Stimulated activated CD4-positive, alpha-beta T cell treated with anti-CD3 and anti-CD28 coated beads, TNF-alpha, amount 100 ng/mL, for 24 hours (primary cell): ENCODE data around the gene LIMCH1.
"Not testable (repeated sequence)": the region's sequence is repeated elsewhere in the genome, so short reads cannot be mapped to it uniquely, and the experiment has no call there.

Experiments
- DNase-seq, 3 experiments: peaks; one replicate each; pipeline ENCODE4 v3.0.0-alpha.2; 2020; ENCODE audit warnings: low read depth in 3 of 3

The LIMCH1 gene

GRCh38 chr4:41678086-41678816 is 140.3 kb downstream of the LIMCH1 start:
- DNase-seq = no peak

DNA sequence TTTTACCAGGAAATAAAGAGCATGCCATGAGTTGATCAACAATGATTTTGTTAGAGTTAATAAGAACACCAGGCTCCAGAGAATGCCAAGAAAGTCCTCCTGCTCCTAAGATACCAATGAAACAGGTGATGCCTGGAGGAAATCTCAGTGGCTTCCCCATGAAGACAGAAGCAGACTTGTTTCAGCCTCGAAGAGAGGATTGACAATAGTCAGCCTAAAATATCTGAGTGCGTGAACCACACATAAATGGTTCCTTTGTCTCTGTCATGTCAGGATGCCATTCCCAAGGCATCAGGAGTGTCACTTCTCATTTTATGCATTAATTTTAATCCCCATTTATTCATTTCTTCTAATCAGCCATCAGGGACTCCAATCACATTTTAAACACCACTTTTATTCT is 141.0 kb downstream of the LIMCH1 start:
- no peak for DNase-seq

- DNase-seq = no peak
Measured at GRCh38 chr4:41679991-41680390, 142.0 kb downstream of the LIMCH1 start.

- DNase-seq = no peak
Measured at GRCh38 chr4:41681054-41681453, 143.1 kb downstream of the LIMCH1 start.

- DNase-seq = no peak
Measured at GRCh38 chr4:41683326-41683725, 145.4 kb downstream of the LIMCH1 start.

DNA sequence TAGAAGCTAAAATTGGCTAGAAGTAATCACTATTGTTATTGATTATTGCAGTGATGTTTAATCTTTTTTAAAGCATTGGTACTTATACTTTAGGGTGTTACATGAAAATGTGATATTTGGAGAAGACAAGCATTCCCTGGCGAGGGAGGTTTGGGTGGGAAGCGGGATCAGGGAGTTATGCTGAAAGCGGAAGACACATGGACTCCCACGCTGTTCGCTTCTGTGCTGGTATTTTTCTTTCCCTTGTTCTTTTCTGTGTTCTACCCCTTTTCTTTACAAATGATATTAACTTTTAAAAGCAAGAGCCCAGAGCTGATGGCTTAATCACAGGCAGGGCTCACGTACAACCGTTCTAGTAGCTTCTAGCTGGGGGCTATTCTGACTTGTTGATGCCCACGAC is 148.9 kb downstream of the LIMCH1 start:
- no peak for DNase-seq

DNA sequence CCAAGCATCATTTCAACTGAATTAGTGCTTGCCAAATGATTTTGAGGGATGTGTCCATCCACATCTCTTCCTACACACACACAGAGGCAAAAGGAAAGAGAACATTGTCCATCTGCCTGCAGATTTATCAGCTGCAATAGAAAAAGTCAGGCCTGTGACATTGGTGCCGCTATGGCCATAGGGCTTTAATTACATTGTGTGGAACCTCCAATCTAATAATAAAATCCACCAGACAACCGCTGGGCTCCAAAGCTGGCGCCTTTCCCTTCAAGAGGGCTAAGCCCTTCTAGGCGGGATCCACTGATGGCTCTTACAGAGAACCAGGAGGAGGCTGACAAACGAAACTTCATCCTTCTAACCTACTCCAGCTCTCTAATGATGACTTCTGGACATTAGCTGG is 150.0 kb downstream of the LIMCH1 start:
- no peak for DNase-seq

- peak in 1 of 3 experiments; percentile 34 for DNase-seq
Measured at GRCh38 chr4:41692717-41693345, 154.9 kb downstream of the LIMCH1 start.

DNA sequence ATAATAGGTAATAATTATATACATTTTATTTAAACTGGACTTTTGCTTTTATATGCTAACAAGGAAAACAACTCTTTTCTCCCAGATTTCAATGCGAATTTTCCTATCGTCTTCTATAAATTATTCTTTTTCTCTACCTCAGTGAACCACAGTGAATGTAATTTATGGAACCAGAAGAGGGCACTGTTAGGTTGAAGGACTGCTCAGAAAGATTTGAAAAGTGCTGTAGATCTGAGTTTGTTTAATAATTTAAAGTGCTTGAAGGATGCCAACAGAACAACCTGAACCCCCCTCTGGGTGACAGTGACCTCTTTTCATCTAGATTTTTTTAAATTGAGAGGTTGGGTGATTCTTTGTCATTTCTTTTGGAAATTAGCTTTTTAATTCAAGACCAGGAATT is 155.7 kb downstream of the LIMCH1 start:
- no peak for DNase-seq

GRCh38 chr4:41696131-41696530 is 158.2 kb downstream of the LIMCH1 start:
- DNase-seq = no peak

DNA sequence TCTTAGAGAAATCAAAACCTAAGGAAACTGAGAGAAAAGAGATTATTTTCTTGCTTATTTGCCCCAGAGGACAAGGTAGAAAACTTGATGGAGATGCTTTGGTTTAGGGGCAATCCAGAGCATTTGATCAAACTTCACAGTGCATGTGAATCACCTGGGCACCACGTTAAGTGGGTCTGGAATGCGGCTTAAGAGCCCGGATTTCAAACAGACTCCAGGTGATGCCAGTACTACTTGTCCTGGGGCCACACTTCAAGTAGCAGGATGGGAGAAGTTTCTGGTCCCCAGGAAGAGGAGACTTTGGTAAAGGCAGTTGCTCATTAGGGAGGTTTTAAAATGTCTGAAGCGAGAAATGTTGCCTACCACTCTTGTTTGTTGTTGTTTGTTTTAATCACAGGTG is 158.8 kb downstream of the LIMCH1 start:
- DNase-seq = no peak

DNA sequence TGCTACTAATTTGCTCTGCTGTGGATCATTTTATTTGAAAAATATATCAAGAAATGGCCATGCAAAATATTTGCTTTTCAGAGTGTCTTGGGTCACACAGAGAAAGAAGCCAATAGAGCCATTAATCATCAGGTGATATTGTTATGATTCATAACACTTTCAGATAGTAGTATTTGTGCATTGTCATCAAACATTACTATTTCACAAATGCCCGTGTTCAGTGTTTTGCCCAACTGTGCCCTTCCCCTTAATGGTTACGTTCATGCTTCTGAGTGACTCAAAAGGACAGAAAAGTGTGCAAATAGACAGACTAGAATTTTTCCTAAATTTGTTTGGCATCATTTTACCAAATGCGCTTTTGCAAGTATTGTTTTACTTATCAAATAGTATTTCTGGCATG is 164.0 kb downstream of the LIMCH1 start:
- no peak for DNase-seq

DNA sequence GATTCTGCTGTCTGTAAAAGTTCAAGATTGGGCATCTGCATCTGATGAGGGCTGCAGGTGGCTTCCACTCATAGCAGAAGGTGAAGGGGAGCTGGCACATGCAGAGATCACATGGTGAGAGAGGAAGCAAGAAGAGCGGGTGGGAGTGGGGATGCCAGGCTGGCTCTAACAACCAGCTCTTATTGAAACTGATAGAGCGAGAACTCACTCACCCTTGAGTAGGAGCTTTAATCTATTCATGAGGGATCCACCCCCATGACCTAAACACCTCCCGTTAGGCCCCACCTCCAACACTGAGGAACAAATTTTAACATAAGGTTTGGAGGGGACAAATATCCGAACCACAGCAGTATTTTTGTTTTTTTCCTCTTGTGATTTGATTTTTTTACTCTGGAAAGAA is 164.8 kb downstream of the LIMCH1 start:
- DNase-seq = no peak

DNA sequence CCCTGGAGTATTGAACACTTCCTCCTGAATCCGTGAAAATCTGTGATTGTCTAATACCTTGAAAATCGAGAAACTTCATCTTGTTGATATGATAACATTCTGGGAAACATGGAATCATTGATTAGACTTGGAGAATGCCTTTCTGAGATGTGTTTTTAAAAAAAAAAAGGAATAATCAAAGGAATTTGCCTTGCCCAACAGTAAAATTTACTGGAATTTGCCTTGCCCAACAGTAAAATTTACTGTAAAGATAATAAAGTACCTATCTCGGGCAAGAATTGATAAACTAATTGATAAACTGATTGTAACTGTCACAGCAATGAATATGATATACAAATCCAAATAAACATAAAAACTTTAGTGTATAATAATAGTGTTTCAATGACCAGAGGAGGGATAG is 165.8 kb downstream of the LIMCH1 start:
- DNase-seq = no peak

DNA sequence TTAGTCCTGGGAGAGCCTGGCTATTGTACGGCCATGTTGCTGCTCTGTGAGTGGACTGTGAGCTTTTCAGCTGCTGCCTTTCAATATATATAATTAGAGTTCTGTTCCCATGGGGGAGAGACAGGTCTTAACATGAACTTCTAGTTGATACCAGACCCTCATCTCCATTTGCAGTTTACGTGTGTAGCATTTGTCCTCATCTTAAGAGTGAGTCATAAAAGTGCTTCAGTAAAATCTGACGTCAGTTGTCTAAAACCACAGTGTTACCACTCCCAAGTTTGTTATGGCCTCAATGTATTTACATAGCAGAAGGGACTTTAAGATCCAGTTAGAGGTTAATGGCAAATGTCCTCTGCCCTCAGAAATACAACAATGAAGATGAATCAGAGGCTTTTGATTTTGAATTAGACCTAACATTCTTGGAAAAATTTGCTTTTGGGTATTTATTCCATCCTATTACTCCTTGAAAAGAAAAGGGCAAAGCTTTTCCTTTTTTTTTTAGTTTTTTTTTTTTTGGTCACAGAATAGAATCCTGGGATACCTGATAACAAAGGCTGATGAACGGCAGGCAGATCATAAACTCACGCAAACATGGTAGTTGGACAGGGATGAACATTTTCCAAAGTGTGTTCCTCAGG is 172.0 kb downstream of the LIMCH1 start:
- DNase-seq = no peak

- not testable (repeated sequence) for DNase-seq
Measured at GRCh38 chr4:41711654-41712053, 173.7 kb downstream of the LIMCH1 start.

- no peak for DNase-seq
Measured at GRCh38 chr4:41712425-41712824, 174.5 kb downstream of the LIMCH1 start.

GRCh38 chr4:41713768-41714167 is 175.8 kb downstream of the LIMCH1 start:
- DNase-seq = no peak

DNA sequence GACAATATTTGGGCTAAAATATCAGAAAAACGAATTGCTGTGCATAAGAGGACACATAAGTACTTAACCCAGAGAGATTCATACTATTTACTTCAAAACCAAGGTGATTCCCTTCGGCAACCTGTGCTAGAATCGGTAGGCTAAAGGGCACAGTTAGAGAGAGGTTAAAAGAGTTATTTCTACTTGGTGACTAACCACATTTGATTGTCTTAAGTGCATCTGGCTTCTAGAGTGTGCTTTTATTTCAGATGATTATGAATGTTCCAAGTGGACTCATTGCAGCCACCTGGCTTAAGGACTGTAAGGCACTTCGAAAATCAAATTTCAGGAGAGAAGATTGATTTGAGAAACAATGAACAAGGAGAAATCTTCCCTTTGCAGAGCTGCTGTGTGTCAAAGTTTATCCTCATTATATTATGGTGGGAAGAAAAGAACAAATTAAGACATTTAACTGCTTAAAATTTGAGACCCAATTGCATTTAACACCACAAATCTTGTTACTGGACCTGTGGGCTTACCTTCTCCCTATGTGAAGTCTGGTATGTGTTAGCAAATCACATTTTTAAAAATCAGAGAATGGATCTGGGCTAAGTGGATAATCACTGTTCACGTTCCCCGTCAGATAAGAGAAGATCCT is 176.5 kb downstream of the LIMCH1 start:
- no peak for DNase-seq

DNA sequence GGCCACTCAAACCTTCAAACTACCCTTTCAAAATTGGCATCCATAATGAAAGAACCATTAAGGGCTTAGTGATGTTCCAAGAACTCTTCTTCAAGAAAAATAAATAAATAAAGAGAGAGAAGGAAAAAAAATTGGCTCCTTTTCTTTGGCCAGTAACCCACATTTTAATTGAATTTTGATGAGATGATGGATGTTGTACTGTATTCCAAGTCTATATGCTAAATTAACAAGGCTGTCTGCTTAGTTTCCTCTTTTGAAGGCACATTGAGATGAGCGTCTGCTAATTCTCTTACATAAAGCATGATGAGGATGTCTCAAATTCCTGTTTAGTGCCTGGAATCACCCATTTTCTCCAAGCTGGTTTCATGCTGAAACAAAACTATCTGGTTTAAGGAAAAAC is 177.2 kb downstream of the LIMCH1 start:
- no peak for DNase-seq

DNA sequence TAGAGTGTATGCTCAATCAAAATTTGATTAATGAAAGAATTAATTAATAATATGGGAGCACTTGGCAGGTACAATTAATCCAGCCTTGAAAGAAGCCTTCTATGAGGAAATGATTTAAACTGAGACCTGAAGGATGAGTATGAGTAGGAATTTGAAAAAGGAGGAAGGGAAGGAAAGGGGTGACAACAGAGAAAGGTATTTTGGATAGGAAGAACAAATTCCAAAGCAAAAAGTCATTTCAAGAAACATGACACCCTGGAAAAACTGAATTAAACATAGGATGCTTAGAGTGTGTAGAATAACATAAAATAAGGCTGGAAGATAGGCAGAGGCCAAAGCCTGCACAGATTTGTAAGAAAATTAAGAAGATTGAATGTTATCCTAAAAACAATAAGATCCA is 180.9 kb downstream of the LIMCH1 start:
- DNase-seq = no peak

DNA sequence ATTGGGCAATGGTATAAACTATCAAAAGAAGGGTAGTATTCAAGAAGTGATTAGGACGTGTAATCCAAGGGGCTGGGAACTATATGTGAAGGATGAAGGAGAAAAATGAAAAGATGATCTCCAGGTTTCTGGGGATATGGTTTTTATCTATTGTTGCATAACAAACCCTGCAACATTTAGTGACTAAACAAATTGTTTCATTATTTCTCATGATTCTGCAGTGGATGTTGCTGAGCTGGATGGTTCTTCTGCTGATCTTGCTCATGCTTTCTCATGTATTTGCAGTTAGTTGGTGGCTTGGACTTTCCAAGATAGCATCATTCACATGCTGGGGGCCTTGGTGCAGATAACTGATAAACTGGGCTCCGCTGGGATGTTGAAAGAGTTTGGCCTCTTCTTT is 181.5 kb downstream of the LIMCH1 start:
- DNase-seq = no peak

- no peak for DNase-seq
Measured at GRCh38 chr4:41722181-41722580, 184.2 kb downstream of the LIMCH1 start.
